KMS-11 (cell line): ENCODE data around the gene SPINT4.
"Not testable (repeated sequence)": the region's sequence is repeated elsewhere in the genome, so short reads cannot be mapped to it uniquely, and the experiment has no call there.

Experiments
- H2AFZ ChIP-seq: fragments of 200-600 bp; sonication (generic); 2 replicates; pipeline ENCODE4 v1.6.1; 2016; ENCODE audit warnings: antibody characterized with exemption, mixed run types, low read depth
- H3K27ac ChIP-seq: fragments of 200-600 bp; sonication (generic); 2 replicates; pipeline ENCODE4 v1.6.1; 2016; ENCODE audit warnings: mild to moderate bottlenecking, mixed run types
- H3K27me3 ChIP-seq: fragments of 200-600 bp; sonication (generic); 2 replicates; pipeline ENCODE4 v1.6.1; 2017; ENCODE audit warnings: mild to moderate bottlenecking, low read depth, mixed run types, moderate library complexity; ENCODE audit not compliant: insufficient read depth
- H3K36me3 ChIP-seq: fragments of 200-600 bp; sonication (generic); 2 replicates; pipeline ENCODE4 v1.6.1; 2017; ENCODE audit warnings: mild to moderate bottlenecking, mixed run types; ENCODE audit not compliant: insufficient read depth
- H3K4me1 ChIP-seq: fragments of 200-600 bp; sonication (generic); 2 replicates; pipeline ENCODE4 v1.6.1; 2016; ENCODE audit warnings: mild to moderate bottlenecking, low read depth, mixed run types; ENCODE audit not compliant: poor library complexity, severe bottlenecking
- H3K4me2 ChIP-seq: fragments of 200-600 bp; sonication (generic); 2 replicates; pipeline ENCODE4 v1.7.0; 2016; ENCODE audit warnings: mild to moderate bottlenecking, mixed run types
- H3K4me3 ChIP-seq: fragments of 200-600 bp; sonication (generic); IDR thresholded peaks from 2 replicates; pipeline ENCODE4 v1.6.1; 2017; ENCODE audit warnings: low read depth, low read length, mixed read lengths; ENCODE audit not compliant: insufficient read depth
- H3K79me2 ChIP-seq: fragments of 200-600 bp; sonication (generic); 2 replicates; pipeline ENCODE4 v1.6.1; 2016; ENCODE audit warnings: low read depth, mixed run types; ENCODE audit not compliant: insufficient read depth
- H3K9ac ChIP-seq: fragments of 200-600 bp; sonication (generic); 2 replicates; pipeline ENCODE4 v1.6.1; 2016; ENCODE audit warnings: mild to moderate bottlenecking, mixed run types
- H4K20me1 ChIP-seq: fragments of 200-600 bp; sonication (generic); 2 replicates; pipeline ENCODE4 v1.6.1; 2016; ENCODE audit warnings: mild to moderate bottlenecking, mixed run types; ENCODE audit not compliant: insufficient read depth
- CTCF ChIP-seq: fragments of 200-600 bp; sonication (generic); conservative IDR thresholded peaks from 2 replicates; pipeline ENCODE4 v1.6.1; 2017; ENCODE audit warnings: low read depth, mild to moderate bottlenecking, antibody characterized with exemption, low read length, moderate library complexity, mixed read lengths

The SPINT4 gene

GRCh38 chr20:45695496-45695895 lies 26.7 kb upstream of the SPINT4 start:
- TF ChIP-seq CTCF, result no peak
- Histone ChIP-seq H3K27me3 (no peaks in the 10 kb centered on the region), H3K4me3 (no peak overlapping the region), H2AFZ (no peak overlapping the region), H4K20me1 (no peaks in the 10 kb centered on the region), H3K27ac (no peak overlapping the region), H3K79me2 (no peaks in the 10 kb centered on the region), H3K4me1 (no peaks in the 10 kb centered on the region), H3K9ac (no peak overlapping the region), H3K36me3 (no peaks in the 10 kb centered on the region), H3K4me2 (no peak overlapping the region)

- Histone ChIP-seq H3K9ac (no peak overlapping the region), H3K4me1 (peaks cover 16% of the 10 kb centered on the region), H3K27me3 (no peaks in the 10 kb centered on the region), H4K20me1 (no peaks in the 10 kb centered on the region), H3K79me2 (no peaks in the 10 kb centered on the region), H3K4me3 (no peak overlapping the region), H3K4me2 (no peak overlapping the region), H3K36me3 (no peaks in the 10 kb centered on the region), H2AFZ (no peak overlapping the region), H3K27ac (no peak overlapping the region)
- no peak for TF ChIP-seq CTCF
Measured at GRCh38 chr20:45701104-45701503, 21.0 kb upstream of the SPINT4 start.

GRCh38 chr20:45701873-45702272 lies 20.3 kb upstream of the SPINT4 start, which contains the start of gene WFDC13:
WFDC13 (plus strand) TSS chr20:45702038; CDS start chr20:45702124, 86 bp downstream.
- TF ChIP-seq CTCF, result no peak
- no peaks in the 10 kb centered on the region for H3K27me3 ChIP-seq
- H3K9ac ChIP-seq, result no peak within 1 kb of the TSS
- H3K79me2 ChIP-seq, result no peaks in the 10 kb centered on the region
- H3K4me2 ChIP-seq, result no peak within 1 kb of the TSS
- H3K36me3 ChIP-seq, result no peaks in the 10 kb centered on the region
- H3K4me3 ChIP-seq, result no peak within 1 kb of the TSS
- no peaks in the 10 kb centered on the region for H4K20me1 ChIP-seq
- no peak within 1 kb of the TSS for H3K27ac ChIP-seq
- H2AFZ ChIP-seq, result no peak within 1 kb of the TSS
- peaks cover 19% of the 10 kb centered on the region for H3K4me1 ChIP-seq

GRCh38 chr20:45704969-45705637 lies 17.0 kb upstream of the SPINT4 start, which contains the start of gene WFDC10B:
WFDC10B (minus strand) TSS chr20:45705019; CDS start chr20:45685992, 19,027 bp downstream.
- H3K4me1 ChIP-seq, result peaks cover 32% of the 10 kb centered on the region
- peak within 1 kb of the TSS; percentile 11; the same call in 1 of the 2 replicates for H3K4me2 ChIP-seq
- no peak within 1 kb of the TSS for H3K4me3 ChIP-seq
- H3K27ac ChIP-seq, result no peak within 1 kb of the TSS
- H3K79me2 ChIP-seq, result no peaks in the 10 kb centered on the region
- no peaks in the 10 kb centered on the region for H4K20me1 ChIP-seq
- TF ChIP-seq CTCF, result no peak
- H2AFZ ChIP-seq, result no peak within 1 kb of the TSS
- H3K9ac ChIP-seq, result no peak within 1 kb of the TSS
- no peaks in the 10 kb centered on the region for H3K27me3 ChIP-seq
- no peaks in the 10 kb centered on the region for H3K36me3 ChIP-seq

GRCh38 chr20:45716141-45716688 lies 5.9 kb upstream of the SPINT4 start:
- Histone ChIP-seq H3K27ac (peak overlapping the region; percentile 48), H3K4me1 (peaks cover 47% of the 10 kb centered on the region), H3K4me2 (peak overlapping the region; percentile 58)
- H3K79me2 ChIP-seq, H3K27me3 ChIP-seq, H3K9ac ChIP-seq, H3K36me3 ChIP-seq, H4K20me1 ChIP-seq, H2AFZ ChIP-seq, H3K4me3 ChIP-seq: not testable (repeated sequence)
